H1 (cell line): ENCODE results near the gene MICU1. TPM values are rescaled to one million over a fixed set of nuclear protein-coding genes. Genes with fewer than 3 reads are reported as not detected.
"Not testable (repeated sequence)": the region's sequence is repeated elsewhere in the genome, so short reads cannot be mapped to it uniquely, and the experiment has no call there.

ENCODE experiments used
- CTCF ChIA-PET: fragments of 300-600 bp; sonication (Branson Sonifier 250); formaldehyde crosslinking; loops from one replicate; lab custom pipeline; 2021; ENCODE audit not compliant: partially characterized antibody; lab: Charles Lee
- POLR2A ChIA-PET: fragments of 300-600 bp; sonication (Branson Sonifier 250); formaldehyde crosslinking; loops from one replicate; lab custom pipeline; 2021; ENCODE audit warnings: inconsistent platforms; ENCODE audit not compliant: partially characterized antibody; lab: Charles Lee
- DNase-seq, 2 experiments: peaks; one replicate each; pipeline versions ENCODE4 v3.0.0 to v3.0.0-alpha.2; 2010 to 2022; ENCODE audit warnings: low spot score in 2 of 2, low read depth in 1 of 2, mixed read lengths in 1 of 2
- FAIRE-seq: peaks from 2 replicates; lab custom pipeline; 2011; peaks lifted over from hg19 to GRCh38; lab: Jason Lieb, UNC
- H2AFZ ChIP-seq: 2 replicates; pipeline ENCODE4 v1.8.1; 2012; ENCODE audit warnings: low read length, inconsistent platforms
- H2AK5ac ChIP-seq: 2 replicates; pipeline ENCODE4 v1.6.1; 2013; ENCODE audit warnings: low read depth, low read length
- H2BK120ac ChIP-seq: replicated peaks from 2 replicates; pipeline ENCODE3; 2013; ENCODE audit warnings: low read depth, low read length, inconsistent platforms
- H2BK12ac ChIP-seq: 2 replicates; pipeline ENCODE4 v1.6.1; 2013; ENCODE audit warnings: low read depth, low read length
- H2BK15ac ChIP-seq: 2 replicates; pipeline ENCODE4 v1.6.1; 2013; ENCODE audit warnings: low read length
- H2BK20ac ChIP-seq: 2 replicates; pipeline ENCODE4 v1.6.1; 2013; ENCODE audit warnings: low read length
- H2BK5ac ChIP-seq: 2 replicates; pipeline ENCODE4 v1.6.1; 2013; ENCODE audit warnings: low read depth, low read length
- H3K14ac ChIP-seq: 2 replicates; pipeline ENCODE4 v1.6.1; 2013; ENCODE audit warnings: inconsistent platforms; ENCODE audit not compliant: insufficient read length
- H3K18ac ChIP-seq: 2 replicates; pipeline ENCODE4 v1.6.1; 2013; ENCODE audit warnings: low read length; ENCODE audit errors: extremely low read depth
- H3K23ac ChIP-seq: 2 replicates; pipeline ENCODE4 v1.6.1; 2013; ENCODE audit warnings: inconsistent platforms; ENCODE audit not compliant: insufficient read length
- H3K23me2 ChIP-seq: 2 replicates; pipeline ENCODE4 v1.6.1; 2013; ENCODE audit warnings: low read depth, low read length
- H3K27ac ChIP-seq: 2 replicates; pipeline ENCODE4 v1.6.1; 2011; ENCODE audit warnings: low read depth, low read length, inconsistent platforms
- H3K27me3 ChIP-seq, 4 experiments: replicated peaks in 1 of 4; 1 replicate in 1 of 4; 2 replicates in 3 of 4; pipeline versions ENCODE4 v1.6.1 to v1.8.1; 2011 to 2013; ENCODE audit warnings: low read length in 3 of 4, mild to moderate bottlenecking in 3 of 4, inconsistent platforms in 2 of 4, mixed read lengths in 2 of 4, moderate library complexity in 1 of 4; ENCODE audit not compliant: control insufficient read depth in 3 of 4, insufficient read depth in 3 of 4; ENCODE audit errors: extremely low read depth in 1 of 4
- H3K36me3 ChIP-seq, 4 experiments: 2 replicates each; pipeline versions ENCODE4 v1.6.1 to v1.8.1; 2011 to 2013; ENCODE audit warnings: mild to moderate bottlenecking in 4 of 4, low read length in 3 of 4, moderate library complexity in 2 of 4, control low read depth in 1 of 4, inconsistent platforms in 1 of 4; ENCODE audit not compliant: insufficient read depth in 4 of 4, control insufficient read depth in 2 of 4
- H3K4ac ChIP-seq: replicated peaks from 2 replicates; pipeline ENCODE3; 2013; ENCODE audit warnings: low read length, low read depth, mixed read lengths, inconsistent platforms; ENCODE audit not compliant: insufficient read length
- H3K4me1 ChIP-seq, 4 experiments: replicated peaks in 1 of 4; 1 replicate in 1 of 4; 2 replicates in 3 of 4; pipeline versions ENCODE4 v1.6.1 to v1.8.1; 2011 to 2013; ENCODE audit warnings: low read length in 3 of 4, inconsistent platforms in 2 of 4, mixed read lengths in 1 of 4; ENCODE audit not compliant: insufficient read depth in 4 of 4, control insufficient read depth in 3 of 4
- H3K4me2 ChIP-seq, 2 experiments: 2 replicates each; pipeline versions ENCODE4 v1.6.1 to v1.8.1; 2011 to 2013; ENCODE audit warnings: low read depth in 2 of 2, low read length in 2 of 2, control low read depth in 1 of 2, inconsistent platforms in 1 of 2, mild to moderate bottlenecking in 1 of 2; ENCODE audit not compliant: insufficient read depth in 1 of 2
- H3K4me3 ChIP-seq, 4 experiments: fragments of 200-600, 300-600 bp in 1 of 4; sonication (generic), shearing (Covaris generic), sonication (Bioruptor Twin) in 1 of 4; 2 replicates each; pipeline versions ENCODE4 v1.5.1 to v1.8.1; 2011 to 2016; ENCODE audit warnings: low read length in 4 of 4, low read depth in 3 of 4, control low read depth in 2 of 4, inconsistent platforms in 2 of 4, mild to moderate bottlenecking in 2 of 4, mixed read lengths in 1 of 4, moderate library complexity in 1 of 4; ENCODE audit not compliant: insufficient read depth in 2 of 4; ENCODE audit errors: extremely low read depth in 1 of 4
- H3K56ac ChIP-seq: replicated peaks from 2 replicates; pipeline ENCODE3; 2013; ENCODE audit warnings: low read depth, mild to moderate bottlenecking, mixed read lengths, low read length, inconsistent platforms; ENCODE audit not compliant: insufficient read length
- H3K79me1 ChIP-seq: 2 replicates; pipeline ENCODE4 v1.6.1; 2013; ENCODE audit warnings: low read depth, low read length, control low read depth
- H3K79me2 ChIP-seq, 2 experiments: 2 replicates each; pipeline versions ENCODE4 v1.6.1 to v1.8.1; 2012 to 2013; ENCODE audit warnings: low read length in 2 of 2, mild to moderate bottlenecking in 2 of 2, inconsistent platforms in 1 of 2; ENCODE audit not compliant: insufficient read depth in 2 of 2, control insufficient read depth in 1 of 2
- H3K9ac ChIP-seq, 4 experiments: replicated peaks in 1 of 4; 1 replicate in 1 of 4; 2 replicates in 3 of 4; pipeline versions ENCODE4 v1.6.1 to v1.8.1; 2011 to 2013; ENCODE audit warnings: low read depth in 3 of 4, low read length in 3 of 4, control low read depth in 2 of 4, mild to moderate bottlenecking in 2 of 4, moderate library complexity in 2 of 4, inconsistent platforms in 1 of 4; ENCODE audit errors: extremely low read depth in 1 of 4
- H3K9me3 ChIP-seq, 2 experiments: 2 replicates each; pipeline versions ENCODE4 v1.6.1 to v1.8.1; 2012 to 2013; ENCODE audit warnings: mild to moderate bottlenecking in 2 of 2, moderate library complexity in 2 of 2, control low read depth in 1 of 2, inconsistent platforms in 1 of 2, low read depth in 1 of 2, low read length in 1 of 2, mixed read lengths in 1 of 2; ENCODE audit not compliant: insufficient read depth in 2 of 2
- H4K20me1 ChIP-seq, 2 experiments: replicated peaks in 1 of 2; 2 replicates each; pipeline versions ENCODE3 to v1.8.1; 2011 to 2013; ENCODE audit warnings: inconsistent platforms in 2 of 2, low read length in 2 of 2, mild to moderate bottlenecking in 1 of 2; ENCODE audit not compliant: insufficient read depth in 2 of 2, control insufficient read depth in 1 of 2
- H4K5ac ChIP-seq: 2 replicates; pipeline ENCODE4 v1.6.1; 2013; ENCODE audit warnings: low read length, low read depth, mixed read lengths, inconsistent platforms; ENCODE audit not compliant: insufficient read length
- H4K8ac ChIP-seq: 2 replicates; pipeline ENCODE4 v1.8.0; 2013; ENCODE audit warnings: mild to moderate bottlenecking, moderate library complexity, low read length, inconsistent platforms; ENCODE audit not compliant: insufficient read depth; ENCODE audit errors: extremely low read depth
- H4K91ac ChIP-seq: replicated peaks from 2 replicates; pipeline ENCODE3; 2013; ENCODE audit warnings: low read length, mixed read lengths, inconsistent platforms; ENCODE audit not compliant: insufficient read length
- WGBS, 2 experiments: shearing (Covaris generic) in 1 of 2; methylation state at CpG; one replicate each; pipeline versions ENCODE4 v1.1.6 to v1.1.7; 2013 to 2015; ENCODE audit warnings: low lambda C conversion rate in 2 of 2, mixed read lengths in 2 of 2, inconsistent platforms in 1 of 2, low coverage in 1 of 2, missing lambda C conversion rate in 1 of 2; ENCODE audit not compliant: insufficient replicate concordance in 2 of 2, insufficient coverage in 1 of 2, insufficient read length in 1 of 2; ENCODE audit errors: extremely low coverage in 1 of 2, missing lambda C conversion rate in 1 of 2; 5-methylcytosine and 5-hydroxymethylcytosine counted together
- polyA plus RNA-seq, 7 experiments: library from polyadenylated mRNA; depleted of rRNA in 3 of 7; stranded (reverse) in 5 of 7; unstranded in 2 of 7; fragments of >200 nt in 5 of 7; fragments of 200-250 nt in 2 of 7; gene quantifications; 1 replicate in 5 of 7; 2 replicates in 1 of 7; 4 replicates in 1 of 7; pipeline versions ENCODE4 v1.2.1 to v1.2.3, GENCODE V29; 2011 to 2013; ENCODE audit warnings: missing spikeins in 2 of 7, mixed read lengths in 2 of 7
- total RNA-seq: library from RNA; stranded (reverse); fragmentation: NEBNext Ultra II Directional; extraction: Animal tissue kit (Norgen Biotek cat#: 25700); gene quantifications from 2 replicates; pipeline ENCODE4 v1.2.1, GENCODE V29; 2021

The MICU1 gene
- total and polyA plus RNA-seq, 2 of the 8 experiments (the other 6 are each of a cell fraction or from before 2014, with no cell fraction given): 18.0 to 36.7 TPM

DNA sequence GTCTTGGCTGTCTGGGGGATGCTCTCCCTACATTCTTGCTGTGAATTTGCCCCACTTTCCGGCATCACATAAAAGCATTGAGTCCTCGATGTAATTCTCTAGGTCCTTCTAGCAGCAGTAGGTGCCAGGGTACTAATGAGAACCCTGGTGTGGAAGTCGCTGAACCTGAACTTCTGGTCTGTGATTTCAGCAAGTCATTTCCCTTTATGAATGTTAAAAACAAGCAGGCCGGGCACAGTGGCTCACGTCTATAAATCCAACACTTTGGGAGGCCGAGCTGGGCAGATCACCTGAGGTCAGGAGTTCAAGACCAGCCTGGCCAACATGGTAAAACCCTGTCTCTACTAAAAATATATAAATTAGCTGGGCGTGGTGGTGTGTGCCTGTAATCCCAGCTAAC, 240.9 kb downstream of the MICU1 start:
- WGBS, 2 experiments: 90% methylated on average over 7 of the region's 7 CpGs; no CpG with 5 or more reads in 1 of the 2 experiments
- H2BK20ac ChIP-seq, H3K27me3 ChIP-seq, H2AFZ ChIP-seq, H3K56ac ChIP-seq, H3K23me2 ChIP-seq, H3K36me3 ChIP-seq, H4K20me1 ChIP-seq, H3K4me3 ChIP-seq, H2BK120ac ChIP-seq, H4K91ac ChIP-seq, H4K5ac ChIP-seq, H3K9me3 ChIP-seq, H3K18ac ChIP-seq, H2BK12ac ChIP-seq, H3K79me2 ChIP-seq, H2BK15ac ChIP-seq, H3K14ac ChIP-seq, H3K79me1 ChIP-seq, H3K4ac ChIP-seq, FAIRE-seq, H3K9ac ChIP-seq, H3K4me1 ChIP-seq, H3K27ac ChIP-seq, H4K8ac ChIP-seq, DNase-seq, H2BK5ac ChIP-seq, H3K4me2 ChIP-seq, H3K23ac ChIP-seq: not testable (repeated sequence)
- ChIA-PET POLR2A (interaction anchor here (1.2 kb wide), 1 partner anchor 307 kb away, joined by 3 read pairs; the partner anchor contains the start of gene MCU), CTCF (interaction anchor here (0.7 to 2.8 kb wide), 3 partner anchors 10 to 78 kb away, joined by 4 to 14 read pairs (median 4); no protein-coding TSS in a partner anchor)
- H2AK5ac ChIP-seq: 0 out of 2 replicates have a peak overlapping the region, but pooled peaks have one; percentile 48
